Fibroblast of lung (primary cell): ENCODE measurements around the gene FBXL14. TPM values are rescaled to one million over a fixed set of nuclear protein-coding genes. Genes with fewer than 3 reads are reported as not detected.
"Not testable (repeated sequence)": the region's sequence is repeated elsewhere in the genome, so short reads cannot be mapped to it uniquely, and the experiment has no call there.

ENCODE experiments used
- DNase-seq, 2 donors: peaks; one replicate each; pipeline versions ENCODE4 v3.0.0 to v3.0.0-alpha.2; 2010; ENCODE audit warnings: low read depth in 2 of 2
- H2AFZ ChIP-seq: 2 replicates; pipeline ENCODE4 v1.5.1; 2012; ENCODE audit warnings: low read length, control low read depth, inconsistent platforms
- H3K27ac ChIP-seq: 2 replicates; pipeline ENCODE4 v1.5.1; 2011; ENCODE audit warnings: low read length, control low read depth; ENCODE audit not compliant: insufficient read depth
- H3K27me3 ChIP-seq: 2 replicates; pipeline ENCODE4 v1.5.1; 2011; ENCODE audit warnings: mild to moderate bottlenecking, low read length; ENCODE audit not compliant: control insufficient read depth, insufficient read depth
- H3K36me3 ChIP-seq: 2 replicates; pipeline ENCODE4 v1.5.1; 2011; ENCODE audit warnings: low read length; ENCODE audit not compliant: control insufficient read depth, insufficient read depth
- H3K4me1 ChIP-seq: 2 replicates; pipeline ENCODE4 v1.5.1; 2011; ENCODE audit warnings: low read length; ENCODE audit not compliant: control insufficient read depth, insufficient read depth; ENCODE audit errors: extremely low read depth
- H3K4me2 ChIP-seq: 2 replicates; pipeline ENCODE4 v1.5.1; 2011; ENCODE audit warnings: low read length, control low read depth; ENCODE audit not compliant: insufficient read depth; ENCODE audit errors: extremely low read depth
- H3K4me3 ChIP-seq, 4 experiments: fragments of 200-600 bp in 1 of 4; sonication (generic) in 1 of 4; replicated peaks in 1 of 4; 2 replicates each; pipeline ENCODE4 v1.5.1; 2011 to 2016; ENCODE audit warnings: low read length in 4 of 4, low read depth in 3 of 4, mild to moderate bottlenecking in 3 of 4, control low read depth in 2 of 4, inconsistent platforms in 1 of 4, mixed read lengths in 1 of 4; ENCODE audit not compliant: insufficient read depth in 1 of 4; ENCODE audit errors: control extremely low read depth in 1 of 4
- H3K79me2 ChIP-seq: 2 replicates; pipeline ENCODE4 v1.5.1; 2012; ENCODE audit warnings: mild to moderate bottlenecking, low read length, inconsistent platforms; ENCODE audit not compliant: control insufficient read depth, insufficient read depth
- H3K9ac ChIP-seq: 2 replicates; pipeline ENCODE4 v1.5.1; 2011; ENCODE audit warnings: mild to moderate bottlenecking, low read length, control low read depth; ENCODE audit not compliant: insufficient read depth
- H3K9me3 ChIP-seq: 2 replicates; pipeline ENCODE4 v1.5.1; 2012; ENCODE audit warnings: low read depth, low read length; ENCODE audit not compliant: control insufficient read depth, insufficient read depth
- H4K20me1 ChIP-seq: 2 replicates; pipeline ENCODE4 v1.5.1; 2011; ENCODE audit warnings: low read length; ENCODE audit not compliant: control insufficient read depth, insufficient read depth; ENCODE audit errors: extremely low read depth
- CTCF ChIP-seq, 2 donors: IDR thresholded peaks in 1 of 2; conservative IDR thresholded peaks in 1 of 2; 1 replicate in 1 of 2; 2 replicates in 1 of 2; pipeline ENCODE4 v1.5.1; 2011 to 2012; ENCODE audit warnings: low read length in 2 of 2, control low read depth in 1 of 2, inconsistent platforms in 1 of 2, low read depth in 1 of 2, mild to moderate bottlenecking in 1 of 2
- EZH2 ChIP-seq: IDR thresholded peaks from 2 replicates; pipeline ENCODE4 v1.5.1; 2012; ENCODE audit warnings: low read length, control low read depth, mild to moderate bottlenecking; ENCODE audit errors: missing control alignments
- polyA plus RNA-seq, 2 donors: library from polyadenylated mRNA; depleted of rRNA in 1 of 2; stranded (reverse) in 1 of 2; unstranded in 1 of 2; fragments of >200 nt; gene quantifications; 2 replicates each; pipeline ENCODE4 v1.2.1, GENCODE V29; 2011 to 2012; ENCODE audit warnings: missing spikeins in 1 of 2
- total RNA-seq: library from RNA; depleted of rRNA; stranded (reverse); fragments of >200 nt; gene quantifications from 2 replicates; pipeline ENCODE4 v1.2.1, GENCODE V29; 2014

FBXL14 gene
- total and polyA plus RNA-seq, 2 donors (not counting 1 experiment from before 2014, with no cell fraction given): 2.6 to 6.4 TPM

- Histone ChIP-seq H3K27me3 (no peaks in the 10 kb centered on the region), H2AFZ (no peak overlapping the region), H3K79me2 (peaks cover 80% of the 10 kb centered on the region), H3K4me3 (no peak overlapping the region), H3K27ac (no peak overlapping the region), H3K4me2 (no peak overlapping the region), H3K9me3 (no peaks in the 10 kb centered on the region), H3K36me3 (no peaks in the 10 kb centered on the region), H4K20me1 (no peaks in the 10 kb centered on the region), H3K9ac (no peak overlapping the region), H3K4me1 (no peaks in the 10 kb centered on the region)
- no peak for TF ChIP-seq EZH2
- TF ChIP-seq CTCF (conservative IDR thresholded peaks at IDR 0.05 in 1 of 2, IDR thresholded peaks at IDR 0.05 in 1 of 2; ENCODE audit: low read depth in 1 of 2, low read length in 2 of 2): no peak
- no peak for DNase-seq
These were observed 33.7 kb downstream of the FBXL14 start for GRCh38 chr12:1560704-1561103.

GRCh38 chr12:1559676-1560091 lies 34.7 kb downstream of the FBXL14 start:
- no peaks in the 10 kb centered on the region for H4K20me1 ChIP-seq
- no peaks in the 10 kb centered on the region for H3K36me3 ChIP-seq
- DNase-seq: no peak
- no peak overlapping the region for H3K4me3 ChIP-seq
- no peak overlapping the region for H3K9ac ChIP-seq
- no peak overlapping the region for H2AFZ ChIP-seq
- no peak overlapping the region for H3K27ac ChIP-seq
- H3K79me2 ChIP-seq: peaks cover 80% of the 10 kb centered on the region
- TF ChIP-seq EZH2 (no peak), CTCF (conservative IDR thresholded peaks at IDR 0.05 in 1 of 2, IDR thresholded peaks at IDR 0.05 in 1 of 2; ENCODE audit: low read depth in 1 of 2, low read length in 2 of 2) (no peak)
- H3K27me3 ChIP-seq: no peaks in the 10 kb centered on the region
- no peaks in the 10 kb centered on the region for H3K9me3 ChIP-seq
- no peaks in the 10 kb centered on the region for H3K4me1 ChIP-seq
- H3K4me2 ChIP-seq: no peak overlapping the region

- DNase-seq, H3K4me2 ChIP-seq, H3K27me3 ChIP-seq, H4K20me1 ChIP-seq, H3K4me1 ChIP-seq, H3K9me3 ChIP-seq, H3K9ac ChIP-seq, H3K36me3 ChIP-seq, H3K4me3 ChIP-seq, H2AFZ ChIP-seq, H3K27ac ChIP-seq: not testable (repeated sequence)
- H3K79me2 ChIP-seq: peaks cover 80% of the 10 kb centered on the region
These were observed 36.3 kb downstream of the FBXL14 start for GRCh38 chr12:1558108-1558507.
